HG02943 (cell line): ENCODE measurements around the gene DENND1B.

Source experiments
- ATAC-seq: cut with Tn5 transposase; IDR thresholded peaks from one replicate; pipeline ENCODE4 v1.9.1; 2021; ENCODE audit warnings: mild to moderate bottlenecking, low read depth, moderate library complexity; ENCODE audit not compliant: unreplicated experiment

Gene DENND1B

GRCh38 chr1:197485790-197486189 is 289.5 kb downstream of the DENND1B start:
- ATAC-seq = no peak

- ATAC-seq = no peak
Observed at GRCh38 chr1:197481101-197481500, 294.2 kb downstream of the DENND1B start.

GRCh38 chr1:197480446-197480845 is 294.8 kb downstream of the DENND1B start:
- no peak for ATAC-seq

GRCh38 chr1:197472141-197472540 is 303.1 kb downstream of the DENND1B start:
- no peak for ATAC-seq

- no peak for ATAC-seq
Observed at GRCh38 chr1:197471248-197471985, 303.9 kb downstream of the DENND1B start.

- ATAC-seq = no peak
Observed at GRCh38 chr1:197470330-197470729, 304.9 kb downstream of the DENND1B start.

GRCh38 chr1:197469620-197470210 is 305.6 kb downstream of the DENND1B start:
- no peak for ATAC-seq

GRCh38 chr1:197468543-197469175 is 306.6 kb downstream of the DENND1B start:
- no peak for ATAC-seq

GRCh38 chr1:197467881-197468280 is 307.4 kb downstream of the DENND1B start:
- ATAC-seq = no peak

GRCh38 chr1:197466813-197467212 is 308.5 kb downstream of the DENND1B start:
- no peak for ATAC-seq

- no peak for ATAC-seq
Observed at GRCh38 chr1:197465528-197466327, 309.6 kb downstream of the DENND1B start.

- no peak for ATAC-seq
Observed at GRCh38 chr1:197464044-197464443, 311.2 kb downstream of the DENND1B start.

- no peak for ATAC-seq
Observed at GRCh38 chr1:197463142-197463541, 312.1 kb downstream of the DENND1B start.

- no peak for ATAC-seq
Observed at GRCh38 chr1:197462539-197462938, 312.7 kb downstream of the DENND1B start.
